Measurements from ENCODE around the gene C10orf105.

The C10orf105 gene

GRCh38 chr10:71739358-71739900 is 19.9 kb upstream of the C10orf105 start:
- no peak for DNase-seq

GRCh38 chr10:71737834-71738197 is 18.2 kb upstream of the C10orf105 start:
- no peak for DNase-seq

DNA sequence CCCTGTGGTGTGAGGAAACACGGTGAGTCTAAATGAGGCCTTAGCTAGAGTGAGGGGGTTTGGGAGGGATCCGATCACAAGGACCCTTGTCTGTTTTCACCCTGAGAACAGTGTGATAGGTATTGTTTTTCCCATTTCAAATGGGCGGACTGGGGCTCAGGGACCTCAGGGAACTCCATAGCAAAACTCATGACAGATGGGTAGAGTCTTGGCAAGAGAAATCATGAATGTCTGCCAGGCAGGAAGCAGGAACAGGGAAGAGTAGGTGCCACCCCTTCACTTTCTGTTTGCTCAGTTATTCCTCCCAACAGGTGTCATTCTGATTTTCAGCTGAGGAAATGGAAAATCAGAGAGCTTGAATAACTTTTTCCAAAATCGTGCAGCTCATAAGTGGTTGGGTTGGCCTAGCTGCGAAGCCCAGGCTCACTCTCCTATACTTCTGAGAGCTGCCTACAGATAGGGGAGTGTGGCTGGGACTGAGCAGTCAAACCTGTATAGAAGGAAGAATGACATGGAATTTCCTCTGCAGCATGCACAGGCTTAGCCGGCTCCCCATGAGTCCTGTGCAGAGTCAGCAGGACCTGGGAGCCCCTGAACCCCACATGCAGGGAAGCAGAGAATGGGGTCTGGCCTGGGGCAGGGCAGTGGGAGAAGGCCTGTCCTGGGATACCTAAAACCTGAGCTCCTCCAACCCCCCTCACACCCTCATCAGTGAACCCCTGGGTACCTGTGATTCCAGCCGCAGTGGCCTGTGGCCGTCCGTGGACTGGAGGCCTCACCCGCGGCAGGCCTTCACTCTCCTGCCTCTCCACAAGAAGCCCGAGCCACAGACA is 17.6 kb upstream of the C10orf105 start:
- DNase-seq, result no peak

DNA sequence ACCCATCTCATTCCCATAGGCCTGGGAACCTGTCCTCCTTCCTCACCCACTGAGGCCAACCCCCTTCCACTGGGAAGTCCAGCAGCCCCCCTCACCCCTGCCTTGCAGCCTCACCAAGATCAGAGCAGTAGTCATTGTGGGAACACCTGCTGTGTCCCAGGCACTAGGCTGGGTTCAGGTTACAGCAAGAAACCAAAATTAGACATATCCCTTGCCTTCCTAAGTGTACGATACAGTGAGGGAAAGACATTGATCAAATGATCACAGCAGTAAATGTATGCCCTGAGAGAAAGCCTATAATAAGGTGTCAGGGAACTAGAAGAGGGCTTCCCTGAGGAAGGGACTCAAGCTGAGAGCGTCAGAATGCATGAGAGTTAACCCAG is 17.0 kb upstream of the C10orf105 start:
- no peak for DNase-seq

DNA sequence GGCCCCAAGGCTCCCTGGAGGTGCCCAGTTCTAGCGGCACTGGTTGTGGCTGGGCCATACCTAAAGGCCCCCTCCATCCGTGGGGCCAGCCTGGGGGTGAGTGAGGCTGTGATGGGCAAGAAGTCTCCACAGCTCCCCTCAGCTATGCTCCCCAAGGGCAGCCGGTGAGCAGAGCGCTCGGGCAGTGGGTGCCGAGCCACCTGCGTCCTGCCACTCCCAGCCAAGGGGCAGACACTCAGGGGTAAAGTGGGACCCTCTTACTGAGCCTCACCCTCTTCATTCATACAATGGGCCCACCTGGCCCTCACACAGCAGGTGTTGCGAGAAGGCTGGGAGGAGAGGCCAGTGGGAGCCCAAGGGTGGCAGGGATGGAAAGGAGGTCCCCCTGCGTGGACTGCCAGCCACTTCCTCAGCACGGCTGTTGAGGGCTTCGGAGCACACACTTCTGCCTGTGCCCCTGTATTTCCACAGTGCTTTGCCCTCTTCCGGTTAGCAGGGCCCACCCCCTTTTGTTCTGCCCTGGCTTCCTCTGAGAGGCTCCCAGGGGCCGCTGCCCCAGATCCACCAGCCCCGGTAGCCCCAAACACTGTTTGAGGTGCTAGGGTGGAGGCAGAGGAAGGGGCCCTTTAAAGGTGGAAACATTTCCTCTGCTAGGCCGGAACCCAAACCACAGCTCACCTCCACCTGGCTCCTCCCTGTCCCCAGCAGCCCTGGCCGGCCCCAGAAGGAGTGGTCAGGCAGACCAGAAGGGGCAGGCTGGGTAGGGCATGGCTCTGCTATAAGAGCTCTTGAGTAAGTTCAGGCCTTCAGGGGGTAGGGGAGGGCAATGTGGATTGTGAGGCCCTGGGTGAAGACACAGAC is 16.4 kb upstream of the C10orf105 start:
- DNase-seq, result no peak

DNA sequence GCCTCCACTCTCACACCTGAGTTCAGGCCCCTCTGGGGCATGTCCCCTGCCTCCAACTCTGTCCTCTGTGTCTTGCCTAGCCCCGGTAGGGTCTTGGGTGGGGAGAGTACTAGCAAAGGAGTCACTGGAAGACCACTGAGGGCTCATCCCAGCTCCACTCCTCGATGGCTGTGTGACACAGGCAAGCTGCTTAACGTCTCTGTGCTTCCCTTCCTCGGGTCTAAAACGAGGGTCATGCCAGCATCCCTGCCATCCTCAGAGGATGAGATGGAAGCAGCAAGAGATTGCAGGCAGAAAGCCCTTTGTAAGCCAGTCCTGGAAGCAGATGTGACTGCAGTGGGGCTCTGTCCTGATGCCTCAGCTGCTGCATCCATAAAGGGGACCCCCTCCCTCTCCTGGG is 15.2 kb upstream of the C10orf105 start:
- no peak for DNase-seq

DNA sequence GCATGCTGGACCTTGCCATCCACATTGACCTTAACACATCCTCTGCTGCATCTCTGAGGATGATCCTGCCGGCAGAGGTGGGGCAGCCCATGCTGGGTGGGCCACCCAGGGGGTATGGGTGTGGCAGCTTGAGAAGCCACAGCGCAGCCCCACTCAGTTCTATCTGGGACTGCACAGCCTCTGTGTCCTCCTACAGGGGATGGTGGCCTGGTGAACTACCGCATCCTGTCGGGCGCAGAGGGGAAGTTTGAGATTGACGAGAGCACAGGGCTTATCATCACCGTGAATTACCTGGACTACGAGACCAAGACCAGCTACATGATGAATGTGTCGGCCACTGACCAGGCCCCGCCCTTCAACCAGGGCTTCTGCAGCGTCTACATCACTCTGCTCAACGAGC is 12.2 kb upstream of the C10orf105 start:
- DNase-seq, result no peak

GRCh38 chr10:71729161-71729636 is 9.6 kb upstream of the C10orf105 start:
- DNase-seq, result peak in 7 of 51 donors; percentile 11 to 37 (median 20)

GRCh38 chr10:71727738-71728737 is 8.5 kb upstream of the C10orf105 start:
- peak in 2 of 51 donors; percentile 9 to 17 for DNase-seq

DNA sequence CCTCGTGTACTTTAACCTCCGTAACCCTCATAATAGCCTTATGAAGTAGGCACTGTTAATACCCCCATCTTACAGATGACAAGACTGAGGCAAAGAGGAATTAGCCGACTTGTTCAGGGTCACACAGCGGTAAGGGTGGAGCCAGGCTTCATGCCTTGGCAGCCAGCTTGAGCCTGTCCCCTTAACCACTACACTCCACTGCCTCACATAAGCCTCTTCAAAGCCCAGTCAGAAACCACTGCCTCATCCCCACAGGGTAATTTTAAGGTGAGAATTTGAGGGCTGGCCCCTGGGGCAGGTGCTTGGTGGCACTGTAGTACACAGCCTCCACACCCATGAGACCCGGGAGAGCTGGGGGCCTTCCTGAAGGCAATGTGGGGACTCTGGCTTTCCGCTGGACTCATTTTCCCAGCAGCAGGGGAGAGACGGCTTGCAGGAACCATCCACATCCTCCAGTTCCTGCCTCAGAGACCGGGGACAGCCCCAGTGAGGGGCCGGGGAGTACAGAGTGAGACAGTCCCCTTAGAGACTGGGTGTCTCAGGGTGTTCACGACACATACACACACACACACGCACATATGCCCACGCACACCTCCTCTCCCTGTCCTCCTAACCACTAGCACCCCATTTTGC is 7.6 kb upstream of the C10orf105 start:
- DNase-seq, result no peak

DNA sequence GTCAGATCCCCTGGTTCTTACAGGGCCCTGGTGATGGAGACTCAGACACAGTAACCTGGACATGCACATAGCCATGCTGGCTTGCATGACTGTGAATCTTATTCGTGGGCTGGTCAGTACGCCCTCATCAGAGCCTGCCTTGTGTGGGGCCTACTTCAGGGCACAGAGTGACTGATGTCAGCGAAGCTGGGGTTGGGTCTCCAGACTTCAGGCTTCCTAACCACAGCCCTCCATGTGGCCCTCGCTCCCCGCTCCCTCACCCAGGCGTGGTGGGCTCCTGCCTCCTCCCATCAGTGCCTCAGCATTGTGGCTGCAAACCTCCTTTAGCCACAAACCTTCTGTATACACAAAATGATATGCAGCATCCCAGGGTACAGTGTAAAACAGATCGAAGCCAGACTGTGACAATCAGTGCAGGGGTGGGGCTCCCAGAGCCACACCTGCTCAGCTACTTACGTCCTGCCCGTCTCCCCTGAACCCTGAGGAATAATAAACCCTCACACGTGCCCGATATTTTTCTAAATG is 7.1 kb upstream of the C10orf105 start:
- no peak for DNase-seq

GRCh38 chr10:71725998-71726579 is 6.5 kb upstream of the C10orf105 start:
- DNase-seq, result no peak

GRCh38 chr10:71725249-71725648 is 5.7 kb upstream of the C10orf105 start:
- no peak for DNase-seq

- no peak for DNase-seq
Measured at GRCh38 chr10:71724539-71724938, 5.0 kb upstream of the C10orf105 start.

DNA sequence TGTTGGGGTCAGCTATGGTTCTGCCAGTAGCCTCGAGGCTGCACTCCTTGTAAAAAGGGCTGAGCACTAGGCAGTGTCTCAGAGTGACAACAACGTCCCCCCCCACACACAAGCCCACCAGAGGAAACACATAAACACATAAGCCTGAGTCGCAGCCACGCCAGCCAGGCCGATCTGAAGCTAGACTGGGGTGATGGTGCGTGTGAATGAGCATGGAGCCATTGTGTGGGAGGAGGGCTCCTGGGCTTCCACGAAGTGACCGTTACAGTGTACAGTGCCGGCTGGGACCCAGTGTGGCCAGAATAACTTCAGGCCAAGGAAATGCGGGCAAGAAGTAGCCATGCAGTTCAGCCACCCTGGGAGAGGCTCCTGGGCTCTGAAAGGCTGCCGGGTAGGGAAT is 3.7 kb upstream of the C10orf105 start:
- no peak for DNase-seq

DNA sequence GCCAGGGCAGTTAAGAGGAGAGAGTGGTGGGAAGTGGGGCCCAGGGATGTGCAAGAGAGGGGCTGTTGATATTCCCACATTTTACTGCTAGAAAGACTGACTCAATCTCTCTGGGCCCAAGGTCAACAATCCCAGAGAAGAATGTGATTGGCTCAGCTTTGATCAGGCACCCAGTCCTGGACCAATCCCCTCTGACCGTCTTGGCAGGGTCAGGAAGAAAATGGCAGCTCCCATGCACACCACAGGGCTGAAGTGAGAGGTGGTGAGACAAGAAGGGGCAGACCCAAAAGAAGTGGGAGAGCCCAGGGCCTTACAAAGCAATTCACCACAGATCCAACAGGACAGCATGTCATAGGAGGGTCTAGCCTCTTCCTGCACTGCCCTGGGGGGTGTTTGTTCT is 3.3 kb upstream of the C10orf105 start:
- DNase-seq, result no peak

DNA sequence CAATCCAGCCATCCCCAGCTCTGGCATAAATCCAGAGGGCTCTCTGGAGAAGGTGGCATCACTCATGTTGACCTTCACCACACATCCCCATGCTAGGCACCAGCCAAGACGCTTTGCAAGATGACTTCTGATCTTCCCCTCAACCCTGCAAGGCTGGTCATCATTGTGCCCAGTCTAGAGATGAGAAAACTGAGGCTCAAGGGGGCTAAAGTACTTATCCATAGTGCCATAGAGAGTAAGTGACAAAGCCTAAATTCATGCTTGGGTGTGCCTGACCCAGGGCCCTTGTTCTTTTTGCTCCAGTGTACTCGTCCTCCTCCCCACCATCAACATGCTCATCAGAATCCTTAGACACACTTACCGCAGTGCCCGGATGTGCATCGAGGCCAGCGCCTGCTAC is 1.7 kb upstream of the C10orf105 start:
- DNase-seq, result no peak

- DNase-seq, result peak in 15 of 51 donors; percentile 31 to 82 (median 46)
Measured at GRCh38 chr10:71720288-71720687, 710 bp upstream of the C10orf105 start.

DNA sequence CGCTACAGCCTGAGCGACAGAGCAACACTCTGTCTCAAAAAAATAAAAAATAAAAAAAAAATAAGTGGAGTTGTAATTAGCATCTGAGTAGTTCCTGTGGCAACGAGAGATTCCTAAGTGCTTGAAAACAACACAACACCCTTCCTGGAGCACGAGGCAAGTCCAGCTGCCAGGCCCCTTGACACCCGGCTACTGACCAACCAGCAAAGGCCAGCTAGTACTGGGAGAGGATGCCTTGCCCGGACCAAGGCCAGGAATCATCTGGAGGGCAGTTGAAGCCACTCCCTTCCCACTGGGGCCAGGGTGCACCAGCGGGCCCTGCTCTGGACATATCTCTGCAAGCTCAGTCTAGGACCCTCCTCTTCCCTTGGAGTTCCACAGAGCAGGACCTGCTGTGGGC is 536 bp downstream of the C10orf105 start:
- peak in 25 of 51 donors; percentile 10 to 68 (median 43) for DNase-seq

GRCh38 chr10:71718165-71718698 is 1.3 kb downstream of the C10orf105 start:
- DNase-seq, result no peak

All from hypothalamus (tissue), 51 donors.